VCaP (cell line): ENCODE results near the gene RNF214.

Source experiments
- H3K27ac ChIP-seq: fragments of 450-650 bp; 2 replicates; pipeline ENCODE4 v1.5.1; 2017
- CTCF ChIP-seq: fragments of 450-650 bp; conservative IDR thresholded peaks from 2 replicates; pipeline ENCODE4 v1.5.1; 2017; ENCODE audit warnings: mild to moderate bottlenecking, moderate library complexity

RNF214 gene

DNA sequence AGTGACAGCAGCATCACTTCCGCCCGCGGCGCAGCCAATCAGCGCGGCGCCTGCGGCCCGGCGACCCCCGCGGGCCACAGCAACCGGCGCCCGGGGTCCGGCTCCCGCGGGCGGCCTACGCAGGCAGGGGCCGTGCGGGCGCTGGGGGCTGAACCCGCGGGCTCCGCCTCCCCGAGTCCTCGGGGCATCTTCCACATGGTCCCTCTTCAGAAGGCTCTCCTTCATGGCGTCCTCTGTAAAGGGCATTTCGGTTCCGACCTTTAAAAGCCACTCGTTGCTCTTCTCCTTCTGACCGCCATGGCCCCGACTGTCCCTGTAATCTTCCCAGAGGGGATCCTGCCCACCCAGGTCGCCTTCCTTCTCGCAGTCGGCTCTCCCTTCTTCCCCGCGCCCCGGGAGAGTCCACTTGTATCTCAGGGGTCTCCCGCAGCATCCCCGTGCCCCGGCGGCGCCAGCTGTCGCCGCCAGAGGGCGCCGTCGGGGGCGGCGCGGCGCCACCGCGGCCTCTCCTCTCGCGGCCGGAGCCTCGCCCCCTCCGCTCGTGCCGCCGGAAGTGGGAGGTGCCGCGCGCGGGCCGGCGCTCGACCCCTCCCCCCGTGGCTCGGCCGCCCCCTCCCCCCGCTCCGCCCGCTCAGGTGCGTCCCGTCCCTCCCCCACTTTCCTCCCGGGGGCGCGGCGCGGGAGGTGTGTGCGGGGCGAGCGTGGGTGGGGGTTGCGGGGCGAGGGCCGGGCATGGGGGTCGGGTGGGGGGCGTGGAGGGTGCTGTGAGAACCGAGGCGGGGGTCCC lies at the start of gene RNF214:
TSS of gene RNF214 (plus strand) at position 580 of the 787 bp plus-strand sequence. CDS start 1,602 bp downstream, outside the sequence.
- peak; percentile 98 for TF ChIP-seq CTCF
- H3K27ac ChIP-seq = peak within 1 kb of the TSS; percentile 92

- H3K27ac ChIP-seq = peak overlapping the region; percentile 68
Observed at GRCh38 chr11:117183178-117183577, 49.3 kb upstream of the RNF214 start.

DNA sequence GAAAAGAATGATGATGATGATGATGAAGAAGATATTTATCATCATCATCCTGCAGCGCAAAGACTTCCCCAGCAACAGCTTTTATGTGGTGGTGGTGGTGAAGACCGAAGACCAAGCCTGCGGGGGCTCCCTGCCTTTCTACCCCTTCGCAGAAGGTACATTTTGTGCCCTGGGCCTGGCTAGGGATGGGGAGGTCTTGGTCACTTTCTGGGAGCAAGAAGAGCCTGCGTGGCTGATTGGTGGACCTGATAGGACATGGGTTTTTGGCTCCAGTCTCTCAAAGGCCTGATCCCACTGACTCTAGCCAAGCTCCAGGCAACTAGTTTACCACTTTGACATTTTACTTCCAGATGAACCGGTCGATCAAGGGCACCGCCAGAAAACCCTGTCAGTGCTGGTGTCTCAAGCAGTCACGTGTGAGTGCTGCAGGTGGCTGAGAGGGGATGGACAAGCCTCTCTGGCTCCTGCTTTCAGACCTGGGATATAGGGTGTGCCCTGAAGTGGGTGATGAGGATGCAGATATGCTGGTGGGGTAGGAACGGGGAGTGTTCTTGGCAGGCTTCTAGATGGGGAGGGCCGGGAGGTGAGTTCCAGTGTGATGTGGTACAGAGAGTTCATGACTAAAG lies 48.6 kb upstream of the RNF214 start:
- TF ChIP-seq CTCF = no peak
- peak overlapping the region; percentile 68 for H3K27ac ChIP-seq

DNA sequence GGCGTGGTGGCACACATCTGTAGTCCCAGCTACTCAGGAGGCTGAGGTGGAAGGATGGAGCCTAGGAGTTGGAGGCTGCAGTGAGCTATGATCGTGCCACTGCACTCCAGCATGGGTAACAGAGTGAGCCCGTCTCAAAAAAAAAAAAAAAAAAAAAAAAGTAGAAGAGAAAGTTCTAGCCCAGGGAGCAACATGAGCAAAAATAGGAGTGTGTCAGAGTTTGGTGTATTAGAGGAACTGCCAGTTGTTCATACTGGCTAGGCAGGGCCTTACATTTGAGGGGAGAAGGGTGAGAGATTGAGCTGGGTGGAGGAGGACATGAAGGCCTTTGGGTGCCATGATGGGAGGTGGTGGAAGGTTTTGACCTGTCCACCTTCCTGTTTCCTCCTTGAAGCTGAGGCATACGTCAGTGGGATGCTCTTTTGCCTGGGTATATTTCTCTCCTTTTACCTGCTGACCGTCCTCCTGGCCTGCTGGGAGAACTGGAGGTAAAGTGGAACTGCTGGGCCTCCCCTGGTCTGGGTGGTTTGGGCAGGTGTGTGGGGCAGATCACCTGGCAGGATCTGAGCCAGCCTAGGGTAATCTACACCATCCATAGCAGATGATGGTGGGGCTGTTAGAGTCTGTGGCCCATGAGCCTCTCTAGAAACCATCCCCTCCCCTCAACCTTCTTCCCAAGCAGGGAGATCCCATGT lies 46.6 kb upstream of the RNF214 start:
- peak overlapping the region; percentile 68; the same call in 1 of the 2 replicates for H3K27ac ChIP-seq
- TF ChIP-seq CTCF = no peak

- H3K27ac ChIP-seq = no peak overlapping the region
- no peak for TF ChIP-seq CTCF
Observed at GRCh38 chr11:117186431-117186761, 46.1 kb upstream of the RNF214 start.

GRCh38 chr11:117187007-117187406 lies 45.5 kb upstream of the RNF214 start:
- TF ChIP-seq CTCF = no peak
- H3K27ac ChIP-seq = no peak overlapping the region

DNA sequence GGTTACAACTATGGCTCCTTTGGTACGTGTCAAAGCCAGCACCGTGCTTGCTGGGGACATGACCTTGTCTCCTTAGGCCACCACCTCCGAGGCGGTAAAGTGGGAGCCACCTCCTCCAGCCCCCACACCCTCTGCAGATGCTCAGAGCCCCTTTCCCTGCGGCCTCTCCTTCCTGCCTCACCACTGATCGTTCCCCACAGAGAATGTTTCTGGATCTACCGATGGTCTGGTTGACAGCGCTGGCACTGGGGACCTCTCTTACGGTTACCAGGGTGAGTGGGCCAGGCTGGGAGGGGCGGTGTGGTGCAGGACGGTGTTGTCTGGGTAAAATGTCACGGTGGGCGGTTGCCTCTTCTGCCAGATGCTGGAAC lies 45.1 kb upstream of the RNF214 start:
- TF ChIP-seq CTCF = no peak
- no peak overlapping the region for H3K27ac ChIP-seq
